Memory B cell (primary cell): Measurements from ENCODE around the gene LHX3.

Experiments used
- ATAC-seq: fragments of 150-1000 bp; cut with Tn5 transposase; 2 replicates; pipeline ENCODE4 v1.10.0; 2021; ENCODE audit warnings: low read depth, mild to moderate bottlenecking, moderate library complexity
- DNase-seq, 2 donors: peaks; one replicate each; pipeline ENCODE4 v3.0.0; 2022; ENCODE audit warnings: low spot score in 2 of 2
- H3K27ac Mint-ChIP-seq: one replicate; pipeline ENCODE4 v1.8.0; 2022; ENCODE audit warnings: mild to moderate bottlenecking, moderate library complexity, mixed read lengths
- H3K27me3 Mint-ChIP-seq: one replicate; pipeline ENCODE4 v1.8.0; 2022; ENCODE audit warnings: mixed read lengths
- H3K36me3 Mint-ChIP-seq: one replicate; pipeline ENCODE4 v1.8.0; 2022; ENCODE audit warnings: mild to moderate bottlenecking, mixed read lengths
- H3K4me1 Mint-ChIP-seq: one replicate; pipeline ENCODE4 v1.8.0; 2022; ENCODE audit warnings: mixed read lengths
- H3K4me3 Mint-ChIP-seq: one replicate; pipeline ENCODE4 v1.8.0; 2022; ENCODE audit warnings: mild to moderate bottlenecking, moderate library complexity, mixed read lengths
- H3K9me3 Mint-ChIP-seq: one replicate; pipeline ENCODE4 v1.8.0; 2022; ENCODE audit warnings: mixed read lengths

Gene LHX3

DNA sequence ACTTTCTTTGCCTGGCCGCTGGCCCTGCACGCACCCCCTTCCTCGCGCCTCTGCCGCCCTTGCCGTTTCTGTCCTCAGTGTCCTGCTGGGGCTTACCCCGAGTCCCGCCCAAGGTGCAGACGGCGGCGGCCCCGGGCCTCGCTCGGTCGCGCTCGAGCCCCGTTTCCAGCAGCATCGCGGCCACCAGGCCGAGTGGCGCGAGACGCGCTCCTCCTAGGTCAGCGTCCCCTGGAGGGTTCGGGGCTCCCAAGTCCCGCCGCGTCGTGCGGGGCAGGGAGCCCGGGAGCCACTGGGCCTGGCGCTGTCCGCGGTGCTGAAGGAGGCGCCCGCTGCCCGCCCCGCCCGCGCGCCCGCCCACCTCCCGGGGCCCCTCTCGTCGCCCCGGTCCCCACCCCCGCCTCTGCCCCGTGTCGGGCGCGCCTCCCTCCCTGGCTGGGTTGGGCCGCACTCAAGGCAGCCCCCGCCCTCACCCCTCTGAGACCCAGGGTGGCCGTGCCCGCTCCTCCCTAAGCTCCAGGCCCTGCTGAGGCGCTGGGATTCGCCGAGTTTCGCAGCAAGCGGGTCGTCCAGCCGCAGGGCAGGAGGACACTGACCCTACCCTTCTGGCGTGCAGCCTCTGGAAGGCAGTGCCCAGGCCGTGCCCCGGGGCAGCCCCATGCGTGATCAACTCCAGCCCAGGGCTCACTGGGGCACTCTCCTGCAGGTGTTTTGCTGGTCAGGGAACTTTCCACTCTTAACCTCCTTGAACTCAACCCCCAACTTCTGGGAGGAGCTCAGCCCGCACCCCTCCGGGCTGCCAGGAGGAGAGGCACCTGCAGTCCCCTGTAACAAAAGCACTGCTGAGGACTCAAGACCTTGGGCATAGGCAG is at the start of gene LHX3:
LHX3 (minus strand) TSS at position 291 of the 869 bp plus-strand sequence; CDS start at position 175, 116 bp downstream.
- Mint-ChIP-seq H3K4me1 (peaks cover 9% of the 10 kb centered on the region), H3K36me3 (peaks cover 11% of the 10 kb centered on the region), H3K27me3 (peaks cover 13% of the 10 kb centered on the region), H3K27ac (no peak within 1 kb of the TSS), H3K9me3 (no peaks in the 10 kb centered on the region), H3K4me3 (no peak within 1 kb of the TSS)
- peak in 1 of 2 donors; percentile 48 for DNase-seq
- peak; percentile 45 for ATAC-seq

- H3K4me1 Mint-ChIP-seq, result peaks cover 2% of the 10 kb centered on the region
- no peaks in the 10 kb centered on the region for H3K36me3 Mint-ChIP-seq
- H3K27ac Mint-ChIP-seq, result no peak overlapping the region
- peaks cover 4% of the 10 kb centered on the region for H3K27me3 Mint-ChIP-seq
- DNase-seq (no peak), ATAC-seq (no peak)
- no peak overlapping the region for H3K4me3 Mint-ChIP-seq
- H3K9me3 Mint-ChIP-seq, result no peaks in the 10 kb centered on the region
Measured at GRCh38 chr9:136253246-136254130, 48.6 kb upstream of the LHX3 start.

DNA sequence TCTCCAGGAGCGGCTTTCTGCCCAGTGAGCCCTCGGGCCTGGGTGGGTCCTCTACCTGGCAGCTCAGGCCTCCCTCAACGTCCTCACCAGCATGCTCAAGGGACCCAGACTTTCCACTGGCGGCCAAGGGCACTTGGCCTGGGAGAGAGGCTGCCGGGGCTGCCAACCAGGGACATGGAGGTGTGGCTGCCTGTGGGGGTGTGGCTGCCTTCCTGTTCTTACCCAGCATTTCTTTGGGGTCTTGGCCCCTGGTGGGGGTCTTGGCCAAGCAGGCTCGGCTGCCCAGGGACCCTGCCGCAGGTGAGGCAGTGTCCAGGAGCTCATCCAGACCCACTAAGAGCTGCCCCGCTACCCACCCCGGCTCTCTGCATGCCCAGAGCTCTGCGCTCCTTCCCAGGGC is 47.9 kb upstream of the LHX3 start:
- H3K9me3 Mint-ChIP-seq, result no peaks in the 10 kb centered on the region
- ATAC-seq, result no peak
- no peak overlapping the region for H3K27ac Mint-ChIP-seq

GRCh38 chr9:136252281-136252680 is 47.4 kb upstream of the LHX3 start:
- no peak overlapping the region for H3K4me3 Mint-ChIP-seq
- no peaks in the 10 kb centered on the region for H3K36me3 Mint-ChIP-seq
- H3K9me3 Mint-ChIP-seq, result no peaks in the 10 kb centered on the region
- peaks cover 2% of the 10 kb centered on the region for H3K4me1 Mint-ChIP-seq
- H3K27ac Mint-ChIP-seq, result no peak overlapping the region
- DNase-seq (no peak), ATAC-seq (no peak)
- peaks cover 4% of the 10 kb centered on the region for H3K27me3 Mint-ChIP-seq

More for the DNA sequence above, 47.9 kb upstream of the LHX3 start:
- peaks cover 4% of the 10 kb centered on the region for H3K27me3 Mint-ChIP-seq
- DNase-seq, result no peak
- no peaks in the 10 kb centered on the region for H3K36me3 Mint-ChIP-seq
- peaks cover 2% of the 10 kb centered on the region for H3K4me1 Mint-ChIP-seq
- no peak overlapping the region for H3K4me3 Mint-ChIP-seq

DNA sequence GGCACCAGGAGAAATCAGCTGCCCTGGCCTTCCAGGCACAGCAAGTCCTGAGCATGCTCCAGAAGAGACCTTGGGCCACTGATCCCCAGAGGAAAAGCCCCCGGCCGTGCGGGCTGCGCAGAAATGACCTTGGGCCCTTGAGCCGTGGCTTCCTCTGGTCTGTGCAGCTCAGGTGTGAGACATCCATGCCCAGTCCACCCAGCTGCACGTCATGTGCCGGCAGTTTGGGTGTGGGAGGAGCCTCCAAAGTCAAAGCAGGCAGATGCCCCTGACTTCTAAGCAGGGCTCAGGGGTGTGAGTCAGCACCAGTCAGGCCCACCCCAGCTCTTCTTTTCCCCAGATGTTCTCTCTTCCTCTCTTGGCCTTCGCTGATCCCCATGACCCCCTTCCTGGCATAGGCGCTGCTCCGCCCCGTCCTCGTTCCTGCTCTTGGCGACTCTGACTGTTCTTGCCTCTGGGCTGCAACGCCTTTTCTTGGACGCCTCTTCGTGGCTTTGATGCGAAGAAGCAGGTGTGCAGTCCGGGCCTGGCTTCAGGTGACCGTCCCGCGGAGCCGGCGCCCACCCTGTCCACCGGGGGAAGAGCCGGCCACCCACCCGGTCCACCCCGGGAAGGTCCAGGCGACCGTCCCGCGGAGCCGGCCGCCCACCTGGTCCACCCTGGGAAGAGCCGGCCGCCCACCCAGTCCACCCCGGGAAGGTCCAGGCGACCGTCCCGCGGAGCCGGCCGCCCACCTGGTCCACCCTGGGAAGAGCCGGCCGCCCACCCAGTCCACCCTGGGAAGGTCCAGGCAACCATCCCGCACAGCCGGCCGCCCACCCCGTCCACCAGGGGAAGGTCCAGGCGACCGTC is 46.6 kb upstream of the LHX3 start:
- Mint-ChIP-seq H3K27ac (no peak overlapping the region), H3K9me3 (no peaks in the 10 kb centered on the region), H3K4me1 (peaks cover 2% of the 10 kb centered on the region), H3K4me3 (no peak overlapping the region), H3K27me3 (peaks cover 4% of the 10 kb centered on the region), H3K36me3 (no peaks in the 10 kb centered on the region)
- ATAC-seq (no peak), DNase-seq (no peak)

- Mint-ChIP-seq H3K9me3 (no peaks in the 10 kb centered on the region), H3K4me1 (no peaks in the 10 kb centered on the region), H3K27ac (no peak overlapping the region), H3K4me3 (no peak overlapping the region), H3K27me3 (peaks cover 4% of the 10 kb centered on the region), H3K36me3 (no peaks in the 10 kb centered on the region)
- ATAC-seq (no peak), DNase-seq (no peak)
Measured at GRCh38 chr9:136250676-136251075, 45.7 kb upstream of the LHX3 start.

GRCh38 chr9:136249877-136250559 is 45.1 kb upstream of the LHX3 start:
- peaks cover under 1% of the 10 kb centered on the region for H3K4me1 Mint-ChIP-seq

GRCh38 chr9:136248951-136249876 is 44.3 kb upstream of the LHX3 start:
- peaks cover 4% of the 10 kb centered on the region for H3K4me1 Mint-ChIP-seq
- no peak overlapping the region for H3K27ac Mint-ChIP-seq
- ATAC-seq (no peak), DNase-seq (no peak)
- peaks cover 3% of the 10 kb centered on the region for H3K27me3 Mint-ChIP-seq
- no peak overlapping the region for H3K4me3 Mint-ChIP-seq
- no peaks in the 10 kb centered on the region for H3K9me3 Mint-ChIP-seq
- peaks cover 2% of the 10 kb centered on the region for H3K36me3 Mint-ChIP-seq

More at GRCh38 chr9:136249877-136250559, 45.1 kb upstream of the LHX3 start:
- Mint-ChIP-seq H3K27me3 (peaks cover 3% of the 10 kb centered on the region), H3K27ac (no peak overlapping the region), H3K9me3 (no peaks in the 10 kb centered on the region), H3K36me3 (no peaks in the 10 kb centered on the region), H3K4me3 (no peak overlapping the region)
- DNase-seq (no peak), ATAC-seq (no peak)

GRCh38 chr9:136247947-136248637 is 43.2 kb upstream of the LHX3 start:
- H3K27me3 Mint-ChIP-seq, result peaks cover 1% of the 10 kb centered on the region
- peaks cover 5% of the 10 kb centered on the region for H3K36me3 Mint-ChIP-seq
- DNase-seq (no peak), ATAC-seq (no peak)
- H3K4me1 Mint-ChIP-seq, result peaks cover 11% of the 10 kb centered on the region
- no peak overlapping the region for H3K4me3 Mint-ChIP-seq
- no peaks in the 10 kb centered on the region for H3K9me3 Mint-ChIP-seq
- no peak overlapping the region for H3K27ac Mint-ChIP-seq

DNA sequence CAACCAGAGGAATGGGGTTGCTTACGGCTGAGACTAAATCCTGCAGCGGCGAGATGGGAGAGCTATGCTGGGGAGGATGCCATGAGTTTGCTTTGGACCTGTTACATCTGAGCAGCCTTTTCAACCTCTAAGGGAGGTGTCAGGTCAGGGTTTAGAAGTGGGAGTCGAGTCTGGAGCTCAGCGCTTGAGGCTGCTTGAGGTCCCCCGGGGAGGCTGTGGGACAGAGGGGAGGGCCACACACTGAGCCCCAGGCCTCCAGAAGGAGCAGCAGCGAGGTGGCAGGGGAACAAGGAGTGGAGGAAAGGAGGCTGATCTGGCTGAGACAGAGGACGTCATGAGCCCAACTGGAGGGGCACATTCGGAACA is 42.6 kb upstream of the LHX3 start:
- no peak overlapping the region for H3K27ac Mint-ChIP-seq
- H3K9me3 Mint-ChIP-seq, result no peaks in the 10 kb centered on the region
- peaks cover 16% of the 10 kb centered on the region for H3K4me1 Mint-ChIP-seq
- ATAC-seq (no peak), DNase-seq (no peak)
- peaks cover 1% of the 10 kb centered on the region for H3K27me3 Mint-ChIP-seq
- H3K36me3 Mint-ChIP-seq, result peaks cover 5% of the 10 kb centered on the region
- no peak overlapping the region for H3K4me3 Mint-ChIP-seq

GRCh38 chr9:136246849-136247550 is 42.1 kb upstream of the LHX3 start:
- no peak for ATAC-seq
- no peak for DNase-seq
- peaks cover 5% of the 10 kb centered on the region for H3K36me3 Mint-ChIP-seq
- H3K27ac Mint-ChIP-seq, result no peak overlapping the region
- H3K4me3 Mint-ChIP-seq, result no peak overlapping the region
- no peaks in the 10 kb centered on the region for H3K9me3 Mint-ChIP-seq
- H3K4me1 Mint-ChIP-seq, result peaks cover 20% of the 10 kb centered on the region
- peaks cover 1% of the 10 kb centered on the region for H3K27me3 Mint-ChIP-seq
